ENCODE measurements around the gene ADAMTS2. TPM values are rescaled to one million over a fixed set of nuclear protein-coding genes. Genes with fewer than 3 reads are reported as not detected.

Gene ADAMTS2
- total RNA-seq, 1 experiment from 2014 or later, result 3.9 TPM

DNA sequence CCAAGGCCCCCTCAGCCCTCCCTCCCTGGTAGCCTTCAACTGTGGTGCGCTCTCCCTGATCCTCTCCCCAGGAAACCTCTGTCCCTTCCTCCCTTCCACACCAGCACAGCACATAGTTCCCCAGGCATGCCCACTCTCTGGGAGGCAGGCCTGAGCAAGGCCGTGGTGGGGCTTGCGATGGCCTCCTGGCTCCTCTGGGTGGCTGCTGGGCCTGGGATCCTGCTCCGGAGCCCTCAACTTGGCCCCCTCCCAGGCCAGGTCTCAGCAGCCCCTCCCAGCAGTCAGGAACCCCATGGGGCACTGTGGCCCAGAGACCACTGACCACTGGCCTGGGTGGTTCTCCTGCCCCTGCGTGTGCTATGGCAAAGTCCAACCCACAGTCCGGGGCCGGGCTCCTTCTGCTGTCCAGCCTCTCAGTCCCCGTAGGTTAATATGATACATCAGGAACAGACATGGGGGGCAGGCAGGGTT, 159.3 kb downstream of the ADAMTS2 start (continued):
- no peak for TF ChIP-seq SP1 (IDR thresholded peaks at IDR 0.05; ENCODE audit: low read depth)
- no peak for TF ChIP-seq REST (IDR thresholded peaks at IDR 0.05; ENCODE audit: low read depth)
- no peak for TF ChIP-seq FOSL1 (IDR thresholded peaks at IDR 0.05; ENCODE audit: low read depth)

- H3K4me1 ChIP-seq (ENCODE audit: control insufficient read depth in 1 of 2, insufficient read depth in 2 of 2, low read length in 2 of 2), result no peaks in the 10 kb centered on the region
- H3K27ac ChIP-seq (ENCODE audit: low read depth, low read length), result no peak overlapping the region
- H3K36me3 ChIP-seq (ENCODE audit: control insufficient read depth in 1 of 2, insufficient read depth in 2 of 2, low read length in 2 of 2), result no peaks in the 10 kb centered on the region
- intact Hi-C loops (cut with micrococcal nuclease), result no loop called here
- POLR2A ChIA-PET, result no interaction called here
- no TSS peak for BruUV-seq (replicated peaks)
- H3K9ac ChIP-seq (ENCODE audit: low read length), result no peak overlapping the region
- TF ChIP-seq ATF3 (IDR thresholded peaks at IDR 0.05) (no peak), EGR1 (IDR thresholded peaks at IDR 0.05; ENCODE audit: low read depth) (no peak), TCF7L2 (IDR thresholded peaks at IDR 0.05; ENCODE audit: borderline replicate concordance, extremely low read depth, insufficient read depth, insufficient read length) (no peak), JUND (IDR thresholded peaks at IDR 0.05) (no peak), POLR2A (IDR thresholded peaks at IDR 0.05; ENCODE audit: borderline replicate concordance, extremely low read depth, insufficient read depth, insufficient read length) (no peak), CEBPB (IDR thresholded peaks at IDR 0.05; ENCODE audit: low read depth) (no peak), YY1 (IDR thresholded peaks at IDR 0.05; ENCODE audit: extremely low read depth, insufficient replicate concordance, low read depth, low read length) (no peak), SP1 (IDR thresholded peaks at IDR 0.05; ENCODE audit: low read depth) (no peak), CTCF (IDR thresholded peaks at IDR 0.05 in 2 of 3, conservative IDR thresholded peaks at IDR 0.05 in 1 of 3; ENCODE audit: borderline replicate concordance in 1 of 3, insufficient read depth in 1 of 3, low read depth in 2 of 3, low read length in 2 of 3) (no peak), EZH2phosphoT487 (IDR thresholded peaks at IDR 0.05; ENCODE audit: borderline replicate concordance) (no peak)
- H3K27me3 ChIP-seq (ENCODE audit: insufficient read depth, low read length), result no peaks in the 10 kb centered on the region
- no peaks in the 10 kb centered on the region for H3K9me2 ChIP-seq (ENCODE audit: insufficient read depth)
- CTCF ChIA-PET, result no interaction called here
- no peaks in the 10 kb centered on the region for H3K79me2 ChIP-seq (ENCODE audit: insufficient read depth, low read length)
- no peaks in the 10 kb centered on the region for H4K20me1 ChIP-seq (ENCODE audit: insufficient read depth)
- RAD21 ChIA-PET (ENCODE audit: low non-redundant PET in 1 of 2, low total read pairs in 2 of 2, uncharacterized antibody in 2 of 2, unreplicated experiment in 2 of 2), result no interaction called here
- no peak overlapping the region for H3K4me2 ChIP-seq (ENCODE audit: low read length)
- no peak for ATAC-seq
- DNase-seq (ENCODE audit: low read depth, low spot score), result no peak
- no peak overlapping the region for H2AFZ ChIP-seq (ENCODE audit: low read depth, low read length, poor library complexity, severe bottlenecking)
- H3K4me3 ChIP-seq (replicated peaks in 1 of 2; ENCODE audit: low read depth in 1 of 2, low read length in 2 of 2), result no peak overlapping the region
- H3K9me3 ChIP-seq (ENCODE audit: control insufficient read depth in 1 of 2, insufficient read depth in 1 of 2, low read depth in 1 of 2, low read length in 2 of 2), result no peaks in the 10 kb centered on the region
These were observed 159.9 kb downstream of the ADAMTS2 start for GRCh38 chr5:179185256-179185940.

Measured in HCT116 (cell line).